Neuron (in vitro differentiated cells): ENCODE results near the gene PAQR5.
"Not testable (repeated sequence)": the region's sequence is repeated elsewhere in the genome, so short reads cannot be mapped to it uniquely, and the experiment has no call there.

Experiments used
- H2AFZ ChIP-seq: one replicate; pipeline ENCODE4 v1.6.1; 2013; ENCODE audit warnings: low read depth, mild to moderate bottlenecking, inconsistent platforms, low read length, moderate library complexity
- H3K27me3 ChIP-seq: one replicate; pipeline ENCODE4 v1.6.1; 2013; ENCODE audit warnings: low read length; ENCODE audit not compliant: insufficient read depth
- H3K36me3 ChIP-seq: one replicate; pipeline ENCODE4 v1.6.1; 2013; ENCODE audit warnings: low read length; ENCODE audit not compliant: insufficient read depth
- H3K4me1 ChIP-seq: one replicate; pipeline ENCODE4 v1.6.1; 2013; ENCODE audit warnings: low read length; ENCODE audit not compliant: insufficient read depth
- H3K4me3 ChIP-seq: 2 replicates; pipeline ENCODE4 v1.5.1; 2013; ENCODE audit warnings: mild to moderate bottlenecking, low read length, moderate library complexity
- H3K9me3 ChIP-seq: one replicate; pipeline ENCODE4 v1.6.1; 2013; ENCODE audit warnings: low read length

The PAQR5 gene

GRCh38 chr15:69357773-69358771 lies 59.4 kb downstream of the PAQR5 start:
- no peaks in the 10 kb centered on the region for H3K9me3 ChIP-seq
- H3K4me3 ChIP-seq = no peak overlapping the region
- H3K4me1 ChIP-seq = peaks cover 10% of the 10 kb centered on the region
- no peaks in the 10 kb centered on the region for H3K36me3 ChIP-seq
- H3K27me3 ChIP-seq = no peaks in the 10 kb centered on the region
- no peak overlapping the region for H2AFZ ChIP-seq

GRCh38 chr15:69358850-69359249 lies 60.1 kb downstream of the PAQR5 start:
- Histone ChIP-seq H3K4me3 (no peak overlapping the region), H3K36me3 (no peaks in the 10 kb centered on the region), H2AFZ (no peak overlapping the region), H3K4me1 (peaks cover 10% of the 10 kb centered on the region), H3K9me3 (no peaks in the 10 kb centered on the region), H3K27me3 (no peaks in the 10 kb centered on the region)

- Histone ChIP-seq H3K4me3 (no peak overlapping the region), H2AFZ (no peak overlapping the region), H3K9me3 (no peaks in the 10 kb centered on the region), H3K36me3 (no peaks in the 10 kb centered on the region), H3K4me1 (peaks cover 10% of the 10 kb centered on the region), H3K27me3 (no peaks in the 10 kb centered on the region)
Measured at GRCh38 chr15:69359722-69360121, 61.0 kb downstream of the PAQR5 start.

- Histone ChIP-seq H3K27me3 (peaks cover under 1% of the 10 kb centered on the region), H2AFZ (no peak overlapping the region), H3K36me3 (no peaks in the 10 kb centered on the region), H3K4me3 (no peak overlapping the region), H3K4me1 (peaks cover 10% of the 10 kb centered on the region), H3K9me3 (no peaks in the 10 kb centered on the region)
Measured at GRCh38 chr15:69360642-69361041, 61.9 kb downstream of the PAQR5 start.

- Histone ChIP-seq H2AFZ (no peak overlapping the region), H3K9me3 (no peaks in the 10 kb centered on the region), H3K4me3 (no peak overlapping the region), H3K27me3 (peaks cover 4% of the 10 kb centered on the region), H3K4me1 (no peaks in the 10 kb centered on the region), H3K36me3 (no peaks in the 10 kb centered on the region)
Measured at GRCh38 chr15:69367236-69367635, 68.5 kb downstream of the PAQR5 start.

GRCh38 chr15:69369631-69370030 lies 70.9 kb downstream of the PAQR5 start:
- Histone ChIP-seq H3K27me3 (peaks cover 4% of the 10 kb centered on the region), H2AFZ (no peak overlapping the region), H3K36me3 (no peaks in the 10 kb centered on the region), H3K4me3 (no peak overlapping the region), H3K4me1 (no peaks in the 10 kb centered on the region), H3K9me3 (peaks cover 2% of the 10 kb centered on the region)

- no peaks in the 10 kb centered on the region for H3K4me1 ChIP-seq
- H3K4me3 ChIP-seq = no peak overlapping the region
- H3K27me3 ChIP-seq = peaks cover 6% of the 10 kb centered on the region
- no peaks in the 10 kb centered on the region for H3K36me3 ChIP-seq
- H2AFZ ChIP-seq = no peak overlapping the region
- peaks cover 2% of the 10 kb centered on the region for H3K9me3 ChIP-seq
Measured at GRCh38 chr15:69373406-69373805, 74.7 kb downstream of the PAQR5 start.

- Histone ChIP-seq H3K4me3 (no peak overlapping the region), H3K4me1 (no peaks in the 10 kb centered on the region), H3K9me3 (peaks cover 2% of the 10 kb centered on the region), H2AFZ (no peak overlapping the region), H3K36me3 (no peaks in the 10 kb centered on the region), H3K27me3 (peaks cover 7% of the 10 kb centered on the region)
Measured at GRCh38 chr15:69375151-69375790, 76.6 kb downstream of the PAQR5 start.

GRCh38 chr15:69377216-69377970 lies 78.7 kb downstream of the PAQR5 start:
- Histone ChIP-seq H3K27me3 (peaks cover 10% of the 10 kb centered on the region), H3K9me3 (peaks cover 2% of the 10 kb centered on the region), H2AFZ (no peak overlapping the region), H3K36me3 (no peaks in the 10 kb centered on the region), H3K4me1 (no peaks in the 10 kb centered on the region), H3K4me3 (no peak overlapping the region)

- no peak overlapping the region for H3K4me3 ChIP-seq
- H3K36me3 ChIP-seq = no peaks in the 10 kb centered on the region
- H3K4me1 ChIP-seq = no peaks in the 10 kb centered on the region
- peaks cover 10% of the 10 kb centered on the region for H3K27me3 ChIP-seq
- no peak overlapping the region for H2AFZ ChIP-seq
- no peaks in the 10 kb centered on the region for H3K9me3 ChIP-seq
Measured at GRCh38 chr15:69380100-69380725, 81.5 kb downstream of the PAQR5 start.

GRCh38 chr15:69380726-69381105 lies 82.0 kb downstream of the PAQR5 start:
- no peaks in the 10 kb centered on the region for H3K36me3 ChIP-seq
- no peak overlapping the region for H2AFZ ChIP-seq
- H3K4me3 ChIP-seq = no peak overlapping the region
- no peaks in the 10 kb centered on the region for H3K9me3 ChIP-seq
- no peaks in the 10 kb centered on the region for H3K4me1 ChIP-seq
- H3K27me3 ChIP-seq = peaks cover 8% of the 10 kb centered on the region

GRCh38 chr15:69382176-69382575 lies 83.5 kb downstream of the PAQR5 start:
- not testable (repeated sequence) for H3K9me3 ChIP-seq, H3K4me1 ChIP-seq, H3K4me3 ChIP-seq

More at GRCh38 chr15:69382176-69382575, 83.5 kb downstream of the PAQR5 start:
- not testable (repeated sequence) for H3K36me3 ChIP-seq, H3K27me3 ChIP-seq, H2AFZ ChIP-seq
